Endothelial cell (in vitro differentiated cells): Measurements from ENCODE around the gene TMEM108. TPM values are rescaled to one million over a fixed set of nuclear protein-coding genes. Genes with fewer than 3 reads are reported as not detected.

Source experiments
- DNase-seq: peaks from one replicate; pipeline ENCODE4 v3.0.0; 2021; ENCODE audit warnings: low spot score
- H3K27ac Mint-ChIP-seq: one replicate; pipeline ENCODE4 v1.8.0; 2021; ENCODE audit warnings: mixed read lengths, inconsistent platforms; ENCODE audit not compliant: unreplicated experiment
- H3K27me3 Mint-ChIP-seq: one replicate; pipeline ENCODE4 v1.8.0; 2021; ENCODE audit warnings: mild to moderate bottlenecking, moderate library complexity, mixed read lengths, inconsistent platforms; ENCODE audit not compliant: unreplicated experiment
- H3K36me3 Mint-ChIP-seq: one replicate; pipeline ENCODE4 v1.8.0; 2021; ENCODE audit warnings: mild to moderate bottlenecking, low read depth, mixed read lengths, inconsistent platforms; ENCODE audit not compliant: unreplicated experiment
- H3K4me1 Mint-ChIP-seq: one replicate; pipeline ENCODE4 v1.8.0; 2021; ENCODE audit warnings: mild to moderate bottlenecking, mixed read lengths, inconsistent platforms; ENCODE audit not compliant: unreplicated experiment
- H3K4me3 Mint-ChIP-seq: one replicate; pipeline ENCODE4 v1.8.0; 2021; ENCODE audit warnings: mild to moderate bottlenecking, mixed read lengths, inconsistent platforms; ENCODE audit not compliant: unreplicated experiment
- H3K9me3 Mint-ChIP-seq: one replicate; pipeline ENCODE4 v1.8.0; 2021; ENCODE audit warnings: mixed read lengths, inconsistent platforms; ENCODE audit not compliant: unreplicated experiment
- total RNA-seq: library from RNA; stranded (reverse); fragmentation: NEBNext Ultra II Directional; extraction: Animal tissue kit (Norgen Biotek cat#: 25700); gene quantifications from one replicate; pipeline ENCODE4 v1.2.1, GENCODE V29; 2021; ENCODE audit not compliant: unreplicated experiment
- TF ChIP-seq, protein P1 (sequence below): fragments of 200-600 bp; sonication (generic); IDR thresholded peaks from one replicate; pipeline ENCODE4 v1.5.0; 2021; ENCODE audit warnings: antibody characterized with exemption; ENCODE audit not compliant: unreplicated experiment

The TMEM108 gene
- total RNA-seq, 1 donor from 2014 or later = 14.2 TPM

DNA sequence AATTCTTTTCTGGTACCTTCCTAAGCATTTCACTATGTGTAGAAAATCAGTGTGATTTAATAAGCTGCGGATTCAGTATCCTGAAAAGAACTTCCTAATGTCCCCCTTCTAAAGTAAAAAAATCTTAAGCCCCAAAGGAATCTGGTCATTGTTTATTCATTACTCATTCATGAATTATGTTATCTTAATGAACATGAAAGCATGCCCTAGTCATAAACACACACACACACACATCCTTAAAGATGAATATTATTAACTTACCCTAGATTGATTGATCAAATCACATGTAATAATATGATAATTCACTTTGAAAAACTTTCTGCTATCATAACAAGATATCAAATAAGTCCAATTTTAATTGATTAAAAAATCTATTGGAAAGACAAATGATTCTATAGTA is 265.2 kb downstream of the TMEM108 start:
- Mint-ChIP-seq H3K9me3 (no peaks in the 10 kb centered on the region), H3K36me3 (peaks cover 9% of the 10 kb centered on the region), H3K27ac (no peak overlapping the region), H3K4me3 (no peak overlapping the region), H3K27me3 (no peaks in the 10 kb centered on the region), H3K4me1 (peaks cover 5% of the 10 kb centered on the region)
- DNase-seq = no peak
- TF ChIP-seq, protein P1, sequence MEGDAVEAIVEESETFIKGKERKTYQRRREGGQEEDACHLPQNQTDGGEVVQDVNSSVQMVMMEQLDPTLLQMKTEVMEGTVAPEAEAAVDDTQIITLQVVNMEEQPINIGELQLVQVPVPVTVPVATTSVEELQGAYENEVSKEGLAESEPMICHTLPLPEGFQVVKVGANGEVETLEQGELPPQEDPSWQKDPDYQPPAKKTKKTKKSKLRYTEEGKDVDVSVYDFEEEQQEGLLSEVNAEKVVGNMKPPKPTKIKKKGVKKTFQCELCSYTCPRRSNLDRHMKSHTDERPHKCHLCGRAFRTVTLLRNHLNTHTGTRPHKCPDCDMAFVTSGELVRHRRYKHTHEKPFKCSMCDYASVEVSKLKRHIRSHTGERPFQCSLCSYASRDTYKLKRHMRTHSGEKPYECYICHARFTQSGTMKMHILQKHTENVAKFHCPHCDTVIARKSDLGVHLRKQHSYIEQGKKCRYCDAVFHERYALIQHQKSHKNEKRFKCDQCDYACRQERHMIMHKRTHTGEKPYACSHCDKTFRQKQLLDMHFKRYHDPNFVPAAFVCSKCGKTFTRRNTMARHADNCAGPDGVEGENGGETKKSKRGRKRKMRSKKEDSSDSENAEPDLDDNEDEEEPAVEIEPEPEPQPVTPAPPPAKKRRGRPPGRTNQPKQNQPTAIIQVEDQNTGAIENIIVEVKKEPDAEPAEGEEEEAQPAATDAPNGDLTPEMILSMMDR = no peak

DNA sequence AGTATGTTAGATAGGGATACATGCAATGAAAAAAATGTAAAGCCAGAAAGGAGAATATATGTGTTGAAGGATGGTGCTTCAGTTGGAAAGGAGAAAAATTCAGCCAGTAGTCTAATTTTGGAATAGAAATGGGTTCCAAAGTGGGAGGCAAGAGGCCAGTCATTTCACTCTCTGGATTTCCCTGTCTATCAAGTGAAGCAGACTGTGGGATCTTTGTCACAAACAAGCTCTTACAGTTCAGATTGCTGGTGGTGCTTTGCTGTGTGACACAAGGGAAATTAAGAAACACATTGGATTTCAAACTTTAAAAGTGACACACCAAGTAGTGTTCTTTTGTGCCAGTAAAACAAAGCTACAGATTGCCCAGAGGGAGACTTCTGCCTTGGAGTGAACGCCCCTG is 279.7 kb downstream of the TMEM108 start:
- no peaks in the 10 kb centered on the region for H3K36me3 Mint-ChIP-seq

GRCh38 chr3:133328373-133328772 is 290.2 kb downstream of the TMEM108 start:
- H3K27me3 Mint-ChIP-seq = no peaks in the 10 kb centered on the region
- TF ChIP-seq, protein P1 = no peak
- peaks cover 8% of the 10 kb centered on the region for H3K36me3 Mint-ChIP-seq
- no peak for DNase-seq
- H3K4me3 Mint-ChIP-seq = no peak overlapping the region
- no peaks in the 10 kb centered on the region for H3K9me3 Mint-ChIP-seq
- H3K4me1 Mint-ChIP-seq = peaks cover 30% of the 10 kb centered on the region
- H3K27ac Mint-ChIP-seq = peak overlapping the region; percentile 80

More for the DNA sequence above, 279.7 kb downstream of the TMEM108 start:
- peaks cover 8% of the 10 kb centered on the region for H3K4me1 Mint-ChIP-seq
- no peak for DNase-seq
- H3K27ac Mint-ChIP-seq = no peak overlapping the region
- TF ChIP-seq, protein P1 = no peak
- H3K27me3 Mint-ChIP-seq = peaks cover 3% of the 10 kb centered on the region
- no peak overlapping the region for H3K4me3 Mint-ChIP-seq
- H3K9me3 Mint-ChIP-seq = no peaks in the 10 kb centered on the region

GRCh38 chr3:133329626-133330025 is 291.4 kb downstream of the TMEM108 start:
- DNase-seq = no peak
- Mint-ChIP-seq H3K4me1 (peaks cover 30% of the 10 kb centered on the region), H3K36me3 (no peaks in the 10 kb centered on the region), H3K27ac (peak overlapping the region; percentile 67), H3K4me3 (no peak overlapping the region), H3K9me3 (no peaks in the 10 kb centered on the region), H3K27me3 (no peaks in the 10 kb centered on the region)
- TF ChIP-seq, protein P1 = no peak

DNA sequence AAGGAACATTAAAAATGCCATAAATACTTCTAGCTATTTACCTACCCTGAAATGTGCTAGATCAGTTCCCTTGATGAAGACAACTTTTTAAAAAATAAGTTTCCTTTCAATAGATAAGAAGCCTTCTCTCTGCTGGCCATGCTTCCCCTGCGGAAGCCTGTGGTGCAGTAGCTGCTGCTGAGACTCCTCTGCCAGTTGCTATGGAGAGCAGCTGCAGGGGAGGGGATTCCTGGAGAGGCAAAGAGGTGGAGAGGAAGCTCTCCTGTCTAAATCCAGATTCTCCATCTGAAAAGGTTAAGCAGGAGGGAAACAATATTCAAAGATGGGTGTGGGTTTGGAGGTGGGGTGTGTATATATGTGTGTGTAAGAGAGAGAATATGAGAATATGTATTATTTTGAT is 291.9 kb downstream of the TMEM108 start:
- no peaks in the 10 kb centered on the region for H3K9me3 Mint-ChIP-seq
- DNase-seq = peak; percentile 50
- H3K27ac Mint-ChIP-seq = peak overlapping the region; percentile 67
- no peak overlapping the region for H3K4me3 Mint-ChIP-seq
- peaks cover 30% of the 10 kb centered on the region for H3K4me1 Mint-ChIP-seq
- H3K27me3 Mint-ChIP-seq = no peaks in the 10 kb centered on the region
- H3K36me3 Mint-ChIP-seq = no peaks in the 10 kb centered on the region
- TF ChIP-seq, protein P1 = no peak
